Transverse colon (tissue), 4 donors: ENCODE results near the gene PARL. TPM values are rescaled to one million over a fixed set of nuclear protein-coding genes. Genes with fewer than 3 reads are reported as not detected.
A peak's percentile ranks its signal among the peaks of the same experiment; 100 is the strongest.

ENCODE experiments used
- DNase-seq: peaks from one replicate; pipeline ENCODE4 v3.0.0-alpha.2; 2019
- H3K27ac ChIP-seq, 4 donors: fragments of 200-600 bp; sonication (generic); 2 replicates each; pipeline ENCODE4 v1.5.1; 2016 to 2018; ENCODE audit warnings: inconsistent platforms in 4 of 4
- H3K27me3 ChIP-seq: fragments of 200-600 bp; sonication (generic); 2 replicates; pipeline ENCODE4 v1.5.1; 2017; ENCODE audit warnings: inconsistent platforms
- H3K36me3 ChIP-seq, 4 donors: fragments of 200-600 bp; sonication (generic); 2 replicates each; pipeline ENCODE4 v1.5.1; 2017 to 2019; ENCODE audit warnings: inconsistent platforms in 4 of 4
- H3K4me1 ChIP-seq, 4 donors: fragments of 200-600 bp; sonication (generic); 2 replicates each; pipeline ENCODE4 v1.5.1; 2017 to 2020; ENCODE audit warnings: inconsistent platforms in 4 of 4
- H3K4me3 ChIP-seq, 4 donors: fragments of 200-600 bp; sonication (generic); 1 replicate in 1 of 4; 2 replicates in 3 of 4; pipeline versions ENCODE4 v1.5.1 to v1.6.1; 2017 to 2019; ENCODE audit warnings: inconsistent platforms in 4 of 4
- H3K9me3 ChIP-seq, 2 donors: fragments of 200-600 bp; sonication (generic); 2 replicates each; pipeline ENCODE4 v1.5.1; 2017 to 2019; ENCODE audit warnings: inconsistent platforms in 2 of 2
- CTCF ChIP-seq, 5 experiments: fragments of 200-600 bp in 3 of 5; fragments of 450-650 bp in 2 of 5; sonication (generic) in 3 of 5; IDR thresholded peaks; 1 replicate in 2 of 5; 2 replicates in 3 of 5; pipeline ENCODE4 v1.5.1; 2016 to 2017; ENCODE audit warnings: antibody characterized with exemption in 5 of 5, inconsistent platforms in 3 of 5, mild to moderate bottlenecking in 2 of 5, moderate library complexity in 1 of 5
- EP300 ChIP-seq: sonication (generic); formaldehyde crosslinking; IDR thresholded peaks from one replicate; pipeline ENCODE4 v1.6.1; 2017; ENCODE audit warnings: antibody characterized with exemption, low read depth
- POLR2A ChIP-seq: fragments of 450-650 bp; IDR thresholded peaks from one replicate; pipeline ENCODE4 v1.6.1; 2016; ENCODE audit warnings: antibody characterized with exemption, mild to moderate bottlenecking, moderate library complexity
- POLR2AphosphoS5 ChIP-seq, 3 donors: sonication (generic); formaldehyde crosslinking; IDR thresholded peaks; one replicate each; pipeline ENCODE4 v1.6.1; 2016; ENCODE audit warnings: antibody characterized with exemption in 3 of 3
- WGBS, 2 donors: methylation state at CpG; one replicate each; pipeline ENCODE4 v1.1.5; 2018; ENCODE audit warnings: low coverage in 1 of 2; 5-methylcytosine and 5-hydroxymethylcytosine counted together
- in situ Hi-C, 4 donors: fragments of 200-750 bp; cut with MboI; loops; one replicate each; pipeline versions ENCODE4 v1.15.0 to v1.15.1; 2017; ENCODE audit warnings: low sequenced_read_pairs in 3 of 4, low pct_ligation_motif_present in 1 of 4, low pct_unique_long_range_greater_than_20kb in 1 of 4
- intact Hi-C: fragments of 100-400 bp; cut with DNase I; formaldehyde crosslinking; loops from one replicate; pipeline ENCODE4 v1.15.1; 2023; ENCODE audit warnings: low total_unique reads
- total RNA-seq, 4 donors: library from RNA; depleted of rRNA; stranded (reverse); fragments of >200 nt; gene quantifications; one replicate each; pipeline ENCODE4 v1.1.0, GENCODE V29; 2016

Gene PARL
- total RNA-seq, 4 donors from 2014 or later, result 27.3 to 61.3 (median 48.8) TPM

- no peak for TF ChIP-seq POLR2AphosphoS5 (IDR thresholded peaks at IDR 0.05)
- no peak for TF ChIP-seq POLR2A
- TF ChIP-seq CTCF (IDR thresholded peaks at IDR 0.05), result no peak
- TF ChIP-seq EP300, result no peak
- Histone ChIP-seq H3K27ac (no peak overlapping the region), H3K36me3 (no peaks in the 10 kb centered on the region), H3K4me3 (no peak overlapping the region), H3K4me1 (peaks cover 16 to 27% (median 22%) of the 10 kb centered on the region in 4 donors), H3K9me3 (no peaks in the 10 kb centered on the region), H3K27me3 (no peaks in the 10 kb centered on the region)
- DNase-seq, result no peak
- intact Hi-C loops (no loop called here), in situ Hi-C loops (loop anchor here (25.0 kb wide), 4 partner anchors 252 to 652 kb away; partner anchors contain the start of genes ALG3 (in 3 of the 4), EEF1AKMT4 (in 3 of the 4), VWA5B2 (in 3 of the 4) and CAMK2N2 (in 1 of the 4))
- 94 to 97% methylated on average over 8 to 10 of the region's 10 CpGs for WGBS, 2 donors
Measured at GRCh38 chr3:183885766-183886165, 1.1 kb upstream of the PARL start.

- no peaks in the 10 kb centered on the region for H3K27me3 ChIP-seq
- in situ Hi-C loops (loop anchor here (25.0 kb wide), 4 partner anchors 253 to 653 kb away; partner anchors contain the start of genes ALG3 (in 3 of the 4), EEF1AKMT4 (in 3 of the 4), VWA5B2 (in 3 of the 4) and CAMK2N2 (in 1 of the 4)), intact Hi-C loops (no loop called here)
- peak overlapping the region; percentile 85 to 91 (median 86) for H3K27ac ChIP-seq
- WGBS, 2 donors, result 0% methylated on average over 9 of the region's 9 CpGs
- H3K4me1 ChIP-seq, result peaks cover 16 to 27% (median 22%) of the 10 kb centered on the region in 4 donors
- no peak for TF ChIP-seq EP300
- TF ChIP-seq CTCF (IDR thresholded peaks at IDR 0.05), result no peak
- no peak for TF ChIP-seq POLR2A
- no peak for TF ChIP-seq POLR2AphosphoS5 (IDR thresholded peaks at IDR 0.05)
- peaks cover 0 to 3% (median 0%) of the 10 kb centered on the region in 4 donors for H3K36me3 ChIP-seq
- no peaks in the 10 kb centered on the region for H3K9me3 ChIP-seq
- peak overlapping the region; percentile 84 to 96 (median 90) for H3K4me3 ChIP-seq
- DNase-seq, result no peak
Measured at GRCh38 chr3:183884097-183884426, 618 bp downstream of the PARL start.

GRCh38 chr3:183883291-183884096 is 1.2 kb downstream of the PARL start:
- intact Hi-C loops (no loop called here), in situ Hi-C loops (loop anchor here (25.0 kb wide), 4 partner anchors 254 to 654 kb away; partner anchors contain the start of genes ALG3 (in 3 of the 4), EEF1AKMT4 (in 3 of the 4), VWA5B2 (in 3 of the 4) and CAMK2N2 (in 1 of the 4))
- H3K27ac ChIP-seq, result peak overlapping the region; percentile 85 to 91 (median 86)
- 34 to 54% methylated on average over 3 to 16 of the region's 16 CpGs for whole genome bisulfite sequencing, 2 donors
- no peak for DNase-seq
- no peaks in the 10 kb centered on the region for H3K9me3 ChIP-seq
- peak overlapping the region; percentile 84 to 96 (median 90) for H3K4me3 ChIP-seq
- TF ChIP-seq EP300, result no peak
- TF ChIP-seq POLR2A, result no peak
- TF ChIP-seq POLR2AphosphoS5 (IDR thresholded peaks at IDR 0.05), result no peak
- TF ChIP-seq CTCF (IDR thresholded peaks at IDR 0.05), result no peak
- peaks cover 0 to 4% (median 0%) of the 10 kb centered on the region in 4 donors for H3K36me3 ChIP-seq
- H3K4me1 ChIP-seq, result peaks cover 16 to 27% (median 22%) of the 10 kb centered on the region in 4 donors
- no peaks in the 10 kb centered on the region for H3K27me3 ChIP-seq

- intact Hi-C loops (no loop called here), in situ Hi-C loops (loop anchor here (25.0 kb wide), 4 partner anchors 257 to 657 kb away; partner anchors contain the start of genes ALG3 (in 3 of the 4), EEF1AKMT4 (in 3 of the 4), VWA5B2 (in 3 of the 4) and CAMK2N2 (in 1 of the 4))
- Histone ChIP-seq H3K4me3 (no peak overlapping the region), H3K27me3 (no peaks in the 10 kb centered on the region), H3K4me1 (peaks cover 16 to 24% (median 19%) of the 10 kb centered on the region in 4 donors), H3K36me3 (peaks cover 0 to 4% (median 0%) of the 10 kb centered on the region in 4 donors), H3K9me3 (no peaks in the 10 kb centered on the region), H3K27ac (no peak overlapping the region)
- TF ChIP-seq POLR2A (no peak), EP300 (no peak)
- WGBS, 2 donors, result 94% methylated on average over 3 to 9 of the region's 9 CpGs
- no peak for DNase-seq
Measured at GRCh38 chr3:183880121-183880520, 4.6 kb downstream of the PARL start.
